Astrocyte (in vitro differentiated cells and primary cell): ENCODE measurements around the gene FOXJ3. TPM values are rescaled to one million over a fixed set of nuclear protein-coding genes. Genes with fewer than 3 reads are reported as not detected.

ENCODE experiments used
- DNase-seq: peaks from one replicate; pipeline ENCODE4 v3.0.0-alpha.2; 2010; ENCODE audit warnings: low read depth
- FAIRE-seq: peaks from 2 replicates; lab custom pipeline; 2011; peaks lifted over from hg19 to GRCh38; lab: Jason Lieb, UNC
- H2AFZ ChIP-seq: 2 replicates; pipeline ENCODE4 v1.6.0; 2012; ENCODE audit warnings: low read depth, low read length, inconsistent platforms
- H3K27ac ChIP-seq: 2 replicates; pipeline ENCODE4 v1.5.1; 2011; ENCODE audit warnings: low read depth, low read length, inconsistent platforms
- H3K27me3 ChIP-seq: 2 replicates; pipeline ENCODE4 v1.6.0; 2011; ENCODE audit warnings: low read length, inconsistent platforms; ENCODE audit not compliant: insufficient read depth
- H3K36me3 ChIP-seq: 2 replicates; pipeline ENCODE4 v1.5.1; 2011; ENCODE audit warnings: low read length, inconsistent platforms; ENCODE audit not compliant: insufficient read depth
- H3K4me1 ChIP-seq: 2 replicates; pipeline ENCODE4 v1.5.1; 2011; ENCODE audit warnings: low read length, inconsistent platforms; ENCODE audit not compliant: insufficient read depth
- H3K4me2 ChIP-seq: 2 replicates; pipeline ENCODE4 v1.6.0; 2012; ENCODE audit warnings: low read length, inconsistent platforms
- H3K4me3 ChIP-seq: 2 replicates; pipeline ENCODE4 v1.5.1; 2011; ENCODE audit warnings: low read depth, mild to moderate bottlenecking, low read length, inconsistent platforms; ENCODE audit not compliant: insufficient read depth
- H3K79me2 ChIP-seq: 2 replicates; pipeline ENCODE4 v1.6.0; 2012; ENCODE audit warnings: mild to moderate bottlenecking, low read length, inconsistent platforms; ENCODE audit not compliant: insufficient read depth
- H3K9ac ChIP-seq: 2 replicates; pipeline ENCODE4 v1.6.0; 2012; ENCODE audit warnings: mild to moderate bottlenecking, low read length, inconsistent platforms
- H3K9me3 ChIP-seq: 2 replicates; pipeline ENCODE4 v1.5.1; 2012; ENCODE audit warnings: low read depth, mild to moderate bottlenecking, low read length, inconsistent platforms; ENCODE audit not compliant: insufficient read depth
- H4K20me1 ChIP-seq: 2 replicates; pipeline ENCODE4 v1.6.0; 2012; ENCODE audit warnings: low read length, inconsistent platforms; ENCODE audit not compliant: insufficient read depth
- H3K27ac Mint-ChIP-seq: one replicate; pipeline ENCODE4 v1.8.0; 2021; ENCODE audit warnings: mild to moderate bottlenecking, mixed read lengths; ENCODE audit not compliant: unreplicated experiment
- H3K27me3 Mint-ChIP-seq: one replicate; pipeline ENCODE4 v1.8.0; 2021; ENCODE audit warnings: low read depth, mixed read lengths; ENCODE audit not compliant: unreplicated experiment
- H3K36me3 Mint-ChIP-seq: one replicate; pipeline ENCODE4 v1.8.0; 2021; ENCODE audit warnings: low read depth, mixed read lengths; ENCODE audit not compliant: unreplicated experiment
- H3K4me1 Mint-ChIP-seq: one replicate; pipeline ENCODE4 v1.8.0; 2021; ENCODE audit warnings: low read depth, mixed read lengths; ENCODE audit not compliant: unreplicated experiment
- H3K4me3 Mint-ChIP-seq: one replicate; pipeline ENCODE4 v1.8.0; 2021; ENCODE audit warnings: mild to moderate bottlenecking, moderate library complexity, mixed read lengths; ENCODE audit not compliant: unreplicated experiment
- H3K9me3 Mint-ChIP-seq: one replicate; pipeline ENCODE4 v1.8.0; 2021; ENCODE audit warnings: mild to moderate bottlenecking, mixed read lengths; ENCODE audit not compliant: unreplicated experiment
- EZH2 ChIP-seq: IDR thresholded peaks from 2 replicates; pipeline ENCODE4 v1.6.1; 2012; ENCODE audit warnings: mild to moderate bottlenecking, low read length, inconsistent platforms; ENCODE audit not compliant: insufficient read depth
- total RNA-seq: library from RNA; stranded (reverse); gene quantifications from 2 replicates; pipeline ENCODE4 v1.2.1, GENCODE V29; 2021
- TF ChIP-seq, protein P1 (sequence below): IDR thresholded peaks from 2 replicates; pipeline ENCODE4 v1.5.1; 2011; ENCODE audit warnings: low read depth, mild to moderate bottlenecking, inconsistent platforms, low read length, moderate library complexity; ENCODE audit not compliant: insufficient read depth

Gene FOXJ3
- total RNA-seq, 1 donor from 2014 or later, result 41.9 TPM

DNA sequence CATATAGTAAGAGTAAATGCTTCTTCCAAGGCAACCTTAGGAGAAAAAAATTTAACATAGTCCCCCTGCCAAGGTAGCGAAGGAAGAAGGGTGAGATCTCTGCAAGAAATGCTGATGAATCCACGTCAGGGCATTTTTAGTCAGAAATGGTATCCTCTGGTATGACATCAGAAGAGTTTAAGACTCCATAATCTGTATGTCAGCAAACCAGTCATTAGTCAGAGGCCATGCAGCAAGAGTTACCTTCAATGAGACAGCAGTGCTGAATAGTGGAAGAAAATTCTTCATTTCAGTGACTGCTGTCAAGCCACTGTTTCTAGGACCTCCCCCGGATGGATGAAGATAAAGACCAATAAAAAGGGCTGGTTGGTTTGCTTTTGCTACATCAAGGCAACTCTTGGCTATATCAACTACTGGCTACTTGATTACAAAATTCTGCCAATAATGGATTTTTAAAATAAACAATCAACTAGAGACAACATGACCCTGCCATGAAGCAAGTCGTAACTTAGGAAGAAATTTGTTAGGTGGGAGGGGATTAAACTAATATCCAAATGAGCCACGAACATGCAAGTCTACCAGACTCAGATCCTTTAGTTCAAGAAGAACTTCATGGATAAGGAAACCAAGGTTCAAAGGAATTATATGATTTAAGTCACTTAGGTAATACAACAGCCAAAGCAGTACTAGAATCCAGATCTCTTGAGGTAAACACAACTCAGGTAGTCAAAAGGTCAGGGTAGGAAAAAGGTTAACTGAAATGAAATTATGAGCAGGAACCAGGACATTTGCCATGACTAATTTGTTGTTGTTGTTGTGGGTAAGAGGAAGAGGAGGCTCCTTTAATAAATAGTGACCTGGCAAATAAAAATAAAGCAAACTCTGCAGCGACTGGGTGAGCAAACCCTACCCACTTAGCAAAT, 144.8 kb downstream of the FOXJ3 start:
- Mint-ChIP-seq H3K36me3 (peaks cover 5% of the 10 kb centered on the region), H3K27ac (no peak overlapping the region)

GRCh38 chr1:42186152-42186551, 148.9 kb downstream of the FOXJ3 start:
- Mint-ChIP-seq H3K27ac (peak overlapping the region; percentile 6), H3K4me3 (no peak overlapping the region), H3K27me3 (no peaks in the 10 kb centered on the region), H3K36me3 (peaks cover 15% of the 10 kb centered on the region), H3K4me1 (peaks cover 10% of the 10 kb centered on the region), H3K9me3 (no peaks in the 10 kb centered on the region)
- Histone ChIP-seq H3K36me3 (peaks cover 25% of the 10 kb centered on the region), H3K9ac (peak overlapping the region; percentile 37), H3K27me3 (no peaks in the 10 kb centered on the region), H3K27ac (peak overlapping the region; percentile 45), H3K4me1 (peaks cover 14% of the 10 kb centered on the region), H3K9me3 (no peaks in the 10 kb centered on the region), H2AFZ (no peak overlapping the region), H3K4me2 (peak overlapping the region; percentile 51), H4K20me1 (peaks cover 4% of the 10 kb centered on the region), H3K4me3 (no peak overlapping the region), H3K79me2 (no peaks in the 10 kb centered on the region)
- DNase-seq (peak; percentile 77), FAIRE-seq (peak; percentile 71)
- TF ChIP-seq, protein P1, sequence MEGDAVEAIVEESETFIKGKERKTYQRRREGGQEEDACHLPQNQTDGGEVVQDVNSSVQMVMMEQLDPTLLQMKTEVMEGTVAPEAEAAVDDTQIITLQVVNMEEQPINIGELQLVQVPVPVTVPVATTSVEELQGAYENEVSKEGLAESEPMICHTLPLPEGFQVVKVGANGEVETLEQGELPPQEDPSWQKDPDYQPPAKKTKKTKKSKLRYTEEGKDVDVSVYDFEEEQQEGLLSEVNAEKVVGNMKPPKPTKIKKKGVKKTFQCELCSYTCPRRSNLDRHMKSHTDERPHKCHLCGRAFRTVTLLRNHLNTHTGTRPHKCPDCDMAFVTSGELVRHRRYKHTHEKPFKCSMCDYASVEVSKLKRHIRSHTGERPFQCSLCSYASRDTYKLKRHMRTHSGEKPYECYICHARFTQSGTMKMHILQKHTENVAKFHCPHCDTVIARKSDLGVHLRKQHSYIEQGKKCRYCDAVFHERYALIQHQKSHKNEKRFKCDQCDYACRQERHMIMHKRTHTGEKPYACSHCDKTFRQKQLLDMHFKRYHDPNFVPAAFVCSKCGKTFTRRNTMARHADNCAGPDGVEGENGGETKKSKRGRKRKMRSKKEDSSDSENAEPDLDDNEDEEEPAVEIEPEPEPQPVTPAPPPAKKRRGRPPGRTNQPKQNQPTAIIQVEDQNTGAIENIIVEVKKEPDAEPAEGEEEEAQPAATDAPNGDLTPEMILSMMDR, result no peak
- no peak for TF ChIP-seq EZH2

More for the DNA sequence above, 144.8 kb downstream of the FOXJ3 start:
- TF ChIP-seq, protein P1, result no peak
- TF ChIP-seq EZH2, result no peak
- Histone ChIP-seq H3K79me2 (no peaks in the 10 kb centered on the region), H3K4me1 (peaks cover 14% of the 10 kb centered on the region), H2AFZ (no peak overlapping the region), H3K9me3 (no peaks in the 10 kb centered on the region), H3K9ac (no peak overlapping the region), H4K20me1 (peaks cover 7% of the 10 kb centered on the region), H3K27ac (no peak overlapping the region), H3K4me3 (no peak overlapping the region), H3K27me3 (no peaks in the 10 kb centered on the region), H3K4me2 (no peak overlapping the region), H3K36me3 (peaks cover 31% of the 10 kb centered on the region)
- H3K4me3 Mint-ChIP-seq, result no peak overlapping the region
- DNase-seq (no peak), FAIRE-seq (no peak)
- peaks cover 17% of the 10 kb centered on the region for H3K4me1 Mint-ChIP-seq
- no peaks in the 10 kb centered on the region for H3K9me3 Mint-ChIP-seq
- H3K27me3 Mint-ChIP-seq, result no peaks in the 10 kb centered on the region

- no peak overlapping the region for H3K4me2 ChIP-seq
- H3K4me1 ChIP-seq, result peaks cover 16% of the 10 kb centered on the region
- TF ChIP-seq, protein P1, result no peak
- no peak for TF ChIP-seq EZH2
- peaks cover 14% of the 10 kb centered on the region for H3K36me3 ChIP-seq
- DNase-seq, result no peak
- H3K4me3 ChIP-seq, result no peak overlapping the region
- Mint-ChIP-seq H3K27me3 (no peaks in the 10 kb centered on the region), H3K9me3 (no peaks in the 10 kb centered on the region), H3K4me1 (peaks cover 11% of the 10 kb centered on the region), H3K36me3 (peaks cover 15% of the 10 kb centered on the region), H3K27ac (no peak overlapping the region), H3K4me3 (no peak overlapping the region)
- H3K79me2 ChIP-seq, result no peaks in the 10 kb centered on the region
- no peak for FAIRE-seq
- H3K27ac ChIP-seq, result no peak overlapping the region
- H3K9me3 ChIP-seq, result no peaks in the 10 kb centered on the region
- H3K27me3 ChIP-seq, result no peaks in the 10 kb centered on the region
- no peak overlapping the region for H2AFZ ChIP-seq
- no peak overlapping the region for H3K9ac ChIP-seq
- H4K20me1 ChIP-seq, result peaks cover 7% of the 10 kb centered on the region
Measured at GRCh38 chr1:42184616-42185015, 150.4 kb downstream of the FOXJ3 start.
